Activated CD4-positive, alpha-beta memory T cell treated with anti-CD3 and anti-CD28 coated beads, Interleukin-2, amount 10 ng/mL, durations not matched to agents 7 days and 5 days (primary cell): ENCODE results near the gene ALG2. TPM values are rescaled to one million over a fixed set of nuclear protein-coding genes. Genes with fewer than 3 reads are reported as not detected.

Source experiments
- CTCF ChIA-PET: fragments of 350-600 bp; sonication (Branson Sonifier 250); formaldehyde crosslinking; loops from one replicate; lab custom pipeline; 2021; ENCODE audit warnings: antibody characterized with exemption, inconsistent platforms; lab: Charles Lee
- POLR2A ChIA-PET: fragments of 350-600 bp; sonication (Branson Sonifier 250); formaldehyde crosslinking; loops from one replicate; lab custom pipeline; 2021; ENCODE audit warnings: antibody characterized with exemption; lab: Charles Lee
- DNase-seq: peaks from one replicate; pipeline ENCODE4 v3.0.0-alpha.2; 2020
- H3K27ac Mint-ChIP-seq: one replicate; pipeline ENCODE4 v1.8.0; 2021; ENCODE audit warnings: mild to moderate bottlenecking, mixed read lengths
- H3K27me3 Mint-ChIP-seq: one replicate; pipeline ENCODE4 v1.8.0; 2021; ENCODE audit warnings: mixed read lengths
- H3K36me3 Mint-ChIP-seq: one replicate; pipeline ENCODE4 v1.8.0; 2021; ENCODE audit warnings: low read depth, mixed read lengths
- H3K4me1 Mint-ChIP-seq: one replicate; pipeline ENCODE4 v1.8.0; 2021; ENCODE audit warnings: mixed read lengths
- H3K4me3 Mint-ChIP-seq: one replicate; pipeline ENCODE4 v1.8.0; 2021; ENCODE audit warnings: mild to moderate bottlenecking, mixed read lengths
- H3K9me3 Mint-ChIP-seq: one replicate; pipeline ENCODE4 v1.8.0; 2021; ENCODE audit warnings: mixed read lengths
- total RNA-seq, 2 experiments: library from RNA; stranded (reverse); gene quantifications; one replicate each; pipeline ENCODE4 v1.2.3, GENCODE V29; 2021

Gene ALG2
- total RNA-seq: 10 to 100 TPM; 30.0 to 31.9 TPM

DNA sequence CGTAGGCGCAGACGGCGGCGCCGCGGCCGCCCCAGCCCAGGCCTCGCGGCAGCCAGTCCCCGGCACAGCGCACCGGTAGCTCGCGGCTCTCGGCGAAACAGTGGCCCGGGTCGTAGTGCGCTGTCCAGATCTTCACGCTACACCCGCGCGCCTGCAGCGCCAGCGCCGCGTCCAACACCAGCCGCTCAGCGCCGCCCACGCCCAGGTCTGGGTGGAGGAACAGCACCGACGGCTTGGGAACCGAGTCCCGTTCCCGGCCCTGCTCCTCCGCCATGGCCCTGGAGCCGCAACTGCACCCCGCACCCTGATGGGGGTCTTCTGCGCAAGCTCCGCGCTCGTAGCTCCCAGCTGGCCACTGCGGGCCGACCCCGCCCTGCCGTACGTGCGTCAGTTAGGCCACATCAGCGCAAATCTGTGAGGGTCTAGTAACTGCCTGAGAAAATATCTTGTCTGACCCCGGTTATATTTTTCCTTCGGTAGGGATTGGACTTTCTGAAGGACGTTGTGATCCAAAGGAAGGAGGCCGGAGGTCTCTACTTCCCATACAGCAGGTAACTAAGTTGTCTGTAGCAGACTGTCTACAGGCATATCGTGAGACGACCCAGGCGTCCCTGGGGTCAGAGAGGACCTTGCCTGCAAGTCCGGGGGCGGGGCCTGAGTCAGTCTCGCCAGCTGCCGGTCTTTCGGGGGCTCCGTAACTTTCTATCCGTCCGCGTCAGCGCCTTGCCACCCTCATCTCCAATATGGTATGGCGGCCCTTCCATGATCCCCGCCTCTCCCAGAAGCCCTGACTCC lies at the start of gene ALG2, which contains the start of gene SEC61B:
ALG2 (minus strand) TSS at position 322 of the 795 bp plus-strand sequence; CDS start at position 274, 48 bp downstream.
SEC61B (plus strand) TSS at position 662 of the 795 bp plus-strand sequence; CDS start at position 744, 82 bp downstream.
- ChIA-PET POLR2A (interaction anchor here (0.8 to 3.0 kb wide), 25 partner anchors 9 to 1131 kb away, joined by 3 to 47 read pairs (median 5); partner anchors contain the start of genes NR4A3, STX17 and TEX10), CTCF (interaction anchor here (0.9 to 6.2 kb wide), 10 partner anchors 10 to 787 kb away, joined by 3 to 51 read pairs (median 4); partner anchors contain the start of gene NR4A3)
- no peaks in the 10 kb centered on the region for H3K9me3 Mint-ChIP-seq
- peak within 1 kb of the TSS; percentile 97 for H3K27ac Mint-ChIP-seq
- peak; percentile 93 for DNase-seq
- peak within 1 kb of the TSS; percentile 98 for H3K4me3 Mint-ChIP-seq
- H3K27me3 Mint-ChIP-seq: no peaks in the 10 kb centered on the region
- peaks cover 64% of the 10 kb centered on the region for H3K36me3 Mint-ChIP-seq
- peaks cover 66% of the 10 kb centered on the region for H3K4me1 Mint-ChIP-seq

GRCh38 chr9:99270491-99270890 lies 48.7 kb upstream of the ALG2 start:
- H3K4me3 Mint-ChIP-seq: no peak overlapping the region
- H3K4me1 Mint-ChIP-seq: peaks cover 10% of the 10 kb centered on the region
- ChIA-PET CTCF (no interaction called here), POLR2A (no interaction called here)
- H3K36me3 Mint-ChIP-seq: no peaks in the 10 kb centered on the region
- peaks cover 9% of the 10 kb centered on the region for H3K27me3 Mint-ChIP-seq
- no peak for DNase-seq
- H3K27ac Mint-ChIP-seq: no peak overlapping the region
- H3K9me3 Mint-ChIP-seq: no peaks in the 10 kb centered on the region

- ChIA-PET CTCF (no interaction called here), POLR2A (no interaction called here)
- no peak for DNase-seq
- Mint-ChIP-seq H3K4me1 (peaks cover 10% of the 10 kb centered on the region), H3K27me3 (peaks cover 9% of the 10 kb centered on the region), H3K4me3 (no peak overlapping the region), H3K27ac (no peak overlapping the region), H3K9me3 (no peaks in the 10 kb centered on the region), H3K36me3 (no peaks in the 10 kb centered on the region)
Observed at GRCh38 chr9:99269416-99269815, 47.7 kb upstream of the ALG2 start.

- Mint-ChIP-seq H3K27me3 (peaks cover 9% of the 10 kb centered on the region), H3K36me3 (no peaks in the 10 kb centered on the region), H3K4me1 (peaks cover 10% of the 10 kb centered on the region), H3K4me3 (no peak overlapping the region), H3K27ac (no peak overlapping the region), H3K9me3 (no peaks in the 10 kb centered on the region)
- peak; percentile 71 for DNase-seq
- ChIA-PET POLR2A (no interaction called here), CTCF (interaction anchor here (0.9 to 2.8 kb wide), 7 partner anchors 9 to 558 kb away, joined by 3 to 9 read pairs (median 3); no protein-coding TSS in a partner anchor)
Observed at GRCh38 chr9:99266255-99267023, 44.7 kb upstream of the ALG2 start.

DNA sequence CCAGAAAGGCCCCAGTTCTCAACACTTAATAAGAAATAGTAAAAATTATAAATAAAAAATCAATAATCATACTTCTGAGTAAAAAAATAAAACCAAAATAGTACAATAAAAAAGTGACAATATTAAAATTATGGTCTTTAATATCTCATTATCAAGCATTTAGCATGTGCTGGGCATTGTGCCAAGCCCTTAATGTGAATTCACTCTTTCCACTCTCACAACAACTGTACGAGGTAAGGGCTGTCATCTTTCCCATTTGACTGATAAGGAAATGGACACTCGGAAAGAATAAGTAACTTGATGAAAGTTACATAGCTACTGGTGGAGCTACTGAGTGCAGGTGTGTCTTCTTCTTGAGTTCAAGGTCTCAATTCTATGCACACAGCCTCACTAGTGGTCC lies 43.9 kb upstream of the ALG2 start:
- POLR2A ChIA-PET: no interaction called here
- Mint-ChIP-seq H3K4me3 (no peak overlapping the region), H3K4me1 (peaks cover 10% of the 10 kb centered on the region), H3K9me3 (no peaks in the 10 kb centered on the region), H3K27ac (no peak overlapping the region), H3K36me3 (no peaks in the 10 kb centered on the region), H3K27me3 (peaks cover 9% of the 10 kb centered on the region)
- DNase-seq: no peak
- CTCF ChIA-PET: interaction anchor here (0.9 to 2.8 kb wide), 9 partner anchors 10 to 559 kb away, joined by 3 to 9 read pairs (median 3); partner anchors contain the start of genes ALG2 and SEC61B

DNA sequence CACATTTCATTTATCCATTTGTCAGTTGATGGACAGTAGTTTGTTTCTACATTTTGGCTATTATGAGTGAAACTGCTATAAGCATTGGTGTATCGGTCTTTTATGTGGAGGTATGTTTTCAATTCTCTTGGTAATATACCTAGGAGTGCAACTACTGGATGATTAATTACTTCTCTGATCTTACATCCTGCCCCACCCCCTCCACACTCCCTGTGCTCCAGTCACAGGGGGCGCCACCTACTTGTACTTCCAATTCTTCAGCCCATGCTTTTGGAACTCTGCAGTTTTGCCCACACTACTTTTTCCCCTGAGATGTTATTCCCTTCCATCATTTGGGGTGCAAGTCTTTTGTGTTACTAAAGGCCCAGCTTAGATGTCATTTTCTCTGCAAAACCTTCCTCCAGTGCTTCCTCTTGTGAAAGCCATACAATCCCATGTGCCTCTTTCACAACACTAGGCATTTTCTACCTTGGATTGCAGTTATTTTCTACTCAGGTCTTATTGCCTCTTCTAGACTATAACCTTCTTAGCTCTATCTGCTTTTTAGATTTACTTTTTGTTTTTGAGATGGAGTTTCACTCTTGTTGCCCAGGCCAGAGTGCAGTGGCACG lies 42.4 kb upstream of the ALG2 start:
- Mint-ChIP-seq H3K27ac (no peak overlapping the region), H3K9me3 (no peaks in the 10 kb centered on the region), H3K27me3 (peaks cover under 1% of the 10 kb centered on the region), H3K4me3 (no peak overlapping the region), H3K36me3 (no peaks in the 10 kb centered on the region), H3K4me1 (peaks cover 17% of the 10 kb centered on the region)
- DNase-seq: no peak
- CTCF ChIA-PET: interaction anchor here (1.6 to 2.8 kb wide), 2 partner anchors 79 to 83 kb away, joined by 3 to 9 read pairs; no protein-coding TSS in a partner anchor
- POLR2A ChIA-PET: no interaction called here

DNA sequence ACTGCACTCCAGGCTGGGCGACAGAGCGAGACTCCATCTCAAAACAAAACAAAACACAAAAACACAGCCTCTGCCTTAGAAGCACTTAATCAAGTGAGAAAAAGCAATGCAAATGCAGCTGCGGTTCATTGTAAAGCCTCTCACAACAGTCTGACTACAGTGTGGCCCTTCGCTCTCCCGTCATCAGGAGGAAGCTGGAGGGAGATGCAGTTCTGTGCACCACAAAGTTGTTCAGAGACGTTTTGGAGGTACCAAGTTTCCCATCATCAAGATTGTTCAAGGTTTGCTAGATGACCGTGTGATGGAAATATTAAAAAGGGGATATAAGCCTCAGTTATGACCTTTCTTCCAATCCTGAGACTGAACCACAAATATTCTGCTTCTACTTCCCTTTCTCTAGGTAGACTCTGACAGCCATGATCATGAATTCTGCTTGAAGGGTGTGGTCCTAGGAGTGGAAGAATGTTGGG lies 41.2 kb upstream of the ALG2 start:
- Mint-ChIP-seq H3K9me3 (no peaks in the 10 kb centered on the region), H3K27ac (no peak overlapping the region), H3K4me1 (peaks cover 17% of the 10 kb centered on the region), H3K27me3 (no peaks in the 10 kb centered on the region), H3K4me3 (no peak overlapping the region), H3K36me3 (no peaks in the 10 kb centered on the region)
- CTCF ChIA-PET: no interaction called here
- DNase-seq: no peak
- POLR2A ChIA-PET: no interaction called here

DNA sequence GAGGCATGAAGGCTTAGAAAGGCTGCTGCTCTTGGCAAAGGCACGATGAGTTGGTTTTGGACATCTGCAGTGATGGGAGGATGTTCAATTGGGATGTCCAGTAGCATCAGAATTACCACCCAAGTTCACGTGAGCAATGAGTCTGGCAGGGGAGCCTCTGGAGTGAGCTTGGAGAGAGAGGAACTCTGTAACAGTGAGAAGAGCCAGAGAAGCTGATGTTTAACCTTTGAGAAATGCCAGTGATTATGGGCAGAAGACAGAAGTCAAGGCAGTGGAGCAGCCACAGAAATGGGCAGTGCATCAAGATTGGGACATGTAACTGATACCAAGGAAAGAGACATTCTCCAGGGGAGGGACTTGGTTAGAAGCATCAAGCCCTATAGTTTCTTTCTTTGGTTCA lies 40.2 kb upstream of the ALG2 start:
- POLR2A ChIA-PET: no interaction called here
- CTCF ChIA-PET: no interaction called here
- no peaks in the 10 kb centered on the region for H3K27me3 Mint-ChIP-seq
- no peaks in the 10 kb centered on the region for H3K9me3 Mint-ChIP-seq
- no peak overlapping the region for H3K27ac Mint-ChIP-seq
- H3K4me3 Mint-ChIP-seq: no peak overlapping the region
- H3K36me3 Mint-ChIP-seq: no peaks in the 10 kb centered on the region
- no peak for DNase-seq
- H3K4me1 Mint-ChIP-seq: peaks cover 16% of the 10 kb centered on the region

- CTCF ChIA-PET: interaction anchor here (0.5 to 1.7 kb wide), 3 partner anchors 28 to 63 kb away, joined by 4 to 6 read pairs (median 5); partner anchors contain the start of genes ALG2 and SEC61B
- H3K36me3 Mint-ChIP-seq: no peaks in the 10 kb centered on the region
- peak; percentile 67 for DNase-seq
- POLR2A ChIA-PET: interaction anchor here (0.9 to 2.3 kb wide), 3 partner anchors 38 to 565 kb away, joined by 3 to 11 read pairs (median 3); partner anchors contain the start of genes ALG2 and SEC61B
- peaks cover 15% of the 10 kb centered on the region for H3K4me1 Mint-ChIP-seq
- no peaks in the 10 kb centered on the region for H3K27me3 Mint-ChIP-seq
- no peak overlapping the region for H3K4me3 Mint-ChIP-seq
- no peaks in the 10 kb centered on the region for H3K9me3 Mint-ChIP-seq
- H3K27ac Mint-ChIP-seq: peak overlapping the region; percentile 75
Observed at GRCh38 chr9:99259231-99259918, 37.6 kb upstream of the ALG2 start.

- ChIA-PET POLR2A (interaction anchor here (2.3 kb wide), 1 partner anchor 36 kb away, joined by 11 read pairs; the partner anchor contains the start of genes ALG2 and SEC61B), CTCF (interaction anchor here (1.8 kb wide), 1 partner anchor 73 kb away, joined by 4 read pairs; no protein-coding TSS in a partner anchor)
- Mint-ChIP-seq H3K4me1 (peaks cover 28% of the 10 kb centered on the region), H3K36me3 (no peaks in the 10 kb centered on the region), H3K9me3 (no peaks in the 10 kb centered on the region), H3K27ac (no peak overlapping the region), H3K27me3 (no peaks in the 10 kb centered on the region), H3K4me3 (no peak overlapping the region)
- no peak for DNase-seq
Observed at GRCh38 chr9:99257723-99258389, 36.1 kb upstream of the ALG2 start.

DNA sequence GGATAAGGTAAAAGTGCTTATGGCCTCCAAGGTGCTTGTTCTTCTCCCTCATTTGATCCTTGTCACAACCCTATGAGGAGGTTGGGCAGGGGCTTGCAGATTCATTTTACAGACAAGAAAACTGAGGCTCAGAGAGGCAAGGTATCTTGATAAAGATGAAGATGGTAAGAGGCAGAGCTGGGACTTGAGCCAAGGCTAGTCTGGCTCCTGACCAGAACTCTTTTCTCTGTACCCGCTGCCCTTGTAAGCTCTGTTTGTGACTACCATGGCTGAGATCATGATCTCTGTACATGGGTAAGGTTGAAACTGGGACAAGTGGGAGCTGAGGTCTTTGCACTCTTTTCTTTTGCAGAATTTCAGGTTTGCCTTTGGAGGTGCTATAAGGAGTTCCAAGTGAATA lies 33.9 kb upstream of the ALG2 start:
- no peaks in the 10 kb centered on the region for H3K36me3 Mint-ChIP-seq
- ChIA-PET POLR2A (no interaction called here), CTCF (interaction anchor here (1.8 kb wide), 1 partner anchor 71 kb away, joined by 4 read pairs; no protein-coding TSS in a partner anchor)
- no peak for DNase-seq
- H3K27me3 Mint-ChIP-seq: no peaks in the 10 kb centered on the region
- H3K4me1 Mint-ChIP-seq: peaks cover 30% of the 10 kb centered on the region
- H3K9me3 Mint-ChIP-seq: no peaks in the 10 kb centered on the region
- H3K27ac Mint-ChIP-seq: no peak overlapping the region
- no peak overlapping the region for H3K4me3 Mint-ChIP-seq
